ENCODE measurements around the gene GARIN5A.

Gene GARIN5A

DNA sequence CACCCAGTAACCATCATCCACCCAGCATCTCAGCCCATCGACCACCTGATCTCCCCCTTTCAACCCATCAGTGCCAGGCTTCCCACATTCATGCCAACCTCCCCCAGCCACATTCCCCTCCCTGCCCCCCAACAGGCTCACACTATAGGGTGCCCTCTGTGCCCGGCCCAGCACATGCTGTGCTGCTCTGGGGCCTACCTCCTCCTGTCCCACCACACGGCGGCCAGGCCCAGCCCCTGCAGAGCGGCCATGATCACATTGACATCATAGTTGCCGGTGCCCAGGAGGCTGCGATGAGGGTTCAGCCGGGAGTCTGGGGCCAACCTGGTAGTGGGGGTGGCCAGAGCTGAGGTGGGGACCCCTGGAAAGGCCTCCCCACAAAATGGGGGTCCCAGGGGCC, 30.7 kb upstream of the GARIN5A start:
- no peak for DNase-seq (ENCODE audit: low read depth)
- no peak overlapping the region for H3K4me3 ChIP-seq (replicated peaks; ENCODE audit: low read depth, low read length)

GRCh38 chr19:50506700-50507099, 30.1 kb upstream of the GARIN5A start:
- H3K4me3 ChIP-seq (replicated peaks; ENCODE audit: low read depth, low read length), result no peak overlapping the region
- TF ChIP-seq, protein P1, sequence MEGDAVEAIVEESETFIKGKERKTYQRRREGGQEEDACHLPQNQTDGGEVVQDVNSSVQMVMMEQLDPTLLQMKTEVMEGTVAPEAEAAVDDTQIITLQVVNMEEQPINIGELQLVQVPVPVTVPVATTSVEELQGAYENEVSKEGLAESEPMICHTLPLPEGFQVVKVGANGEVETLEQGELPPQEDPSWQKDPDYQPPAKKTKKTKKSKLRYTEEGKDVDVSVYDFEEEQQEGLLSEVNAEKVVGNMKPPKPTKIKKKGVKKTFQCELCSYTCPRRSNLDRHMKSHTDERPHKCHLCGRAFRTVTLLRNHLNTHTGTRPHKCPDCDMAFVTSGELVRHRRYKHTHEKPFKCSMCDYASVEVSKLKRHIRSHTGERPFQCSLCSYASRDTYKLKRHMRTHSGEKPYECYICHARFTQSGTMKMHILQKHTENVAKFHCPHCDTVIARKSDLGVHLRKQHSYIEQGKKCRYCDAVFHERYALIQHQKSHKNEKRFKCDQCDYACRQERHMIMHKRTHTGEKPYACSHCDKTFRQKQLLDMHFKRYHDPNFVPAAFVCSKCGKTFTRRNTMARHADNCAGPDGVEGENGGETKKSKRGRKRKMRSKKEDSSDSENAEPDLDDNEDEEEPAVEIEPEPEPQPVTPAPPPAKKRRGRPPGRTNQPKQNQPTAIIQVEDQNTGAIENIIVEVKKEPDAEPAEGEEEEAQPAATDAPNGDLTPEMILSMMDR (IDR thresholded peaks at IDR 0.05; ENCODE audit: low read length, missing control alignments), result no peak
- DNase-seq (ENCODE audit: low read depth), result no peak

More for the DNA sequence above, 30.7 kb upstream of the GARIN5A start:
- TF ChIP-seq, protein P1 (IDR thresholded peaks at IDR 0.05; ENCODE audit: low read length, missing control alignments), result no peak

- TF ChIP-seq, protein P1 (IDR thresholded peaks at IDR 0.05; ENCODE audit: low read length, missing control alignments), result no peak
- DNase-seq (ENCODE audit: low read depth), result no peak
- H3K4me3 ChIP-seq (replicated peaks; ENCODE audit: low read depth, low read length), result no peak overlapping the region
Measured at GRCh38 chr19:50505856-50506611, 29.4 kb upstream of the GARIN5A start.

- no peak for DNase-seq (ENCODE audit: low read depth)
- no peak overlapping the region for H3K4me3 ChIP-seq (replicated peaks; ENCODE audit: low read depth, low read length)
- TF ChIP-seq, protein P1 (IDR thresholded peaks at IDR 0.05; ENCODE audit: low read length, missing control alignments), result no peak
Measured at GRCh38 chr19:50501568-50502475, 25.2 kb upstream of the GARIN5A start.

- H3K4me3 ChIP-seq (replicated peaks; ENCODE audit: low read depth, low read length), result no peak overlapping the region
- DNase-seq (ENCODE audit: low read depth), result no peak
- TF ChIP-seq, protein P1 (IDR thresholded peaks at IDR 0.05; ENCODE audit: low read length, missing control alignments), result no peak
Measured at GRCh38 chr19:50501186-50501567, 24.5 kb upstream of the GARIN5A start.

DNA sequence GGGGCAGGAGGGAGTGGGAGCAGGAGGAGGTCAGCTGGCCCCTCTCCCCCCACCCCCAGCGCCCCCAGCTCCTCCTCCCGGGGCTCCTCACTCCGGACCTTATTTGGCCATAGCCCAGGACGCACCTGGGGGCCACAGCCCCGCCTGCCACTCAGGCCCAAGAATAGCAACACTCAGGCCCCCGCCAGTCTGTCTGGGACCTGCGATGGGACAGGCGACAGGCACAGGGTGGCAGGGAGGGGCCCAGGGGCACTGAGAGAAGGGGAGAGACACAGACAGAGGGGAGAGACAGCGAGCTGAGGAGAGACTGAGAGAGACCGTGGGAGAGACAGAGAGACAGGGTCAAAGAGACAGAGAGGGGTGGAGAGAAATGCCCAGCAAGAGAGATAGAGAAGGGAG, 24.1 kb upstream of the GARIN5A start:
- no peak for DNase-seq (ENCODE audit: low read depth)

More for the DNA sequence above, 24.1 kb upstream of the GARIN5A start:
- TF ChIP-seq, protein P1 (IDR thresholded peaks at IDR 0.05; ENCODE audit: low read length, missing control alignments), result no peak
- no peak overlapping the region for H3K4me3 ChIP-seq (replicated peaks; ENCODE audit: low read depth, low read length)
